DND-41 (cell line): Measurements from ENCODE around the gene ZNF574.

ENCODE experiments used
- ATAC-seq: fragments of 200-7000 bp; cut with Tn5 transposase; 3 replicates; pipeline ENCODE4 v1.9.1; 2021; ENCODE audit warnings: low read depth; ENCODE audit not compliant: insufficient read depth
- DNase-seq: peaks from one replicate; pipeline ENCODE4 v3.0.0-alpha.2; 2020
- H2AFZ ChIP-seq: 2 replicates; pipeline ENCODE4 v1.6.0; 2012; ENCODE audit warnings: low read depth, low read length
- H3K27ac ChIP-seq: 2 replicates; pipeline ENCODE4 v1.5.1; 2012; ENCODE audit warnings: low read length, inconsistent platforms
- H3K27me3 ChIP-seq: fragments of 200-600 bp; sonication (generic); 2 replicates; pipeline ENCODE4 v1.6.0; 2012; ENCODE audit warnings: low read length, mild to moderate bottlenecking, inconsistent platforms; ENCODE audit not compliant: insufficient read depth, poor library complexity
- H3K36me3 ChIP-seq: 2 replicates; pipeline ENCODE4 v1.5.1; 2012; ENCODE audit warnings: low read length, inconsistent platforms; ENCODE audit not compliant: insufficient read depth
- H3K4me1 ChIP-seq: 2 replicates; pipeline ENCODE4 v1.5.1; 2012; ENCODE audit warnings: mild to moderate bottlenecking, low read length; ENCODE audit not compliant: insufficient read depth
- H3K4me2 ChIP-seq: 2 replicates; pipeline ENCODE4 v1.6.0; 2012; ENCODE audit warnings: mild to moderate bottlenecking, moderate library complexity, low read length, inconsistent platforms; ENCODE audit not compliant: insufficient read depth
- H3K4me3 ChIP-seq, 2 experiments: fragments of 200-600 bp in 1 of 2; shearing (Covaris generic) in 1 of 2; 2 replicates each; pipeline ENCODE4 v1.5.1; 2012 to 2016; ENCODE audit warnings: inconsistent platforms in 2 of 2, low read length in 2 of 2, mild to moderate bottlenecking in 2 of 2, low read depth in 1 of 2, moderate library complexity in 1 of 2
- H3K79me2 ChIP-seq: 2 replicates; pipeline ENCODE4 v1.6.0; 2012; ENCODE audit warnings: low read length, inconsistent platforms; ENCODE audit not compliant: insufficient read depth
- H3K9ac ChIP-seq: 2 replicates; pipeline ENCODE4 v1.6.0; 2012; ENCODE audit warnings: low read depth, mild to moderate bottlenecking, inconsistent platforms, low read length, moderate library complexity
- H3K9me3 ChIP-seq: 2 replicates; pipeline ENCODE4 v1.5.1; 2012; ENCODE audit warnings: low read length, moderate library complexity, mild to moderate bottlenecking, inconsistent platforms; ENCODE audit not compliant: insufficient read depth, severe bottlenecking
- H4K20me1 ChIP-seq: 2 replicates; pipeline ENCODE4 v1.6.0; 2012; ENCODE audit warnings: low read length; ENCODE audit not compliant: insufficient read depth
- EZH2 ChIP-seq: IDR thresholded peaks from 3 replicates; pipeline ENCODE4 v1.6.1; 2012; ENCODE audit warnings: borderline replicate concordance, low read depth, mild to moderate bottlenecking, moderate library complexity, low read length, inconsistent platforms; ENCODE audit not compliant: severe bottlenecking
- TF ChIP-seq, protein P1 (sequence below): IDR thresholded peaks from 2 replicates; pipeline ENCODE4 v1.5.1; 2012; ENCODE audit warnings: borderline replicate concordance, low read length, moderate library complexity, mild to moderate bottlenecking; ENCODE audit not compliant: poor library complexity, severe bottlenecking; ENCODE audit errors: extremely low read depth

ZNF574 gene

DNA sequence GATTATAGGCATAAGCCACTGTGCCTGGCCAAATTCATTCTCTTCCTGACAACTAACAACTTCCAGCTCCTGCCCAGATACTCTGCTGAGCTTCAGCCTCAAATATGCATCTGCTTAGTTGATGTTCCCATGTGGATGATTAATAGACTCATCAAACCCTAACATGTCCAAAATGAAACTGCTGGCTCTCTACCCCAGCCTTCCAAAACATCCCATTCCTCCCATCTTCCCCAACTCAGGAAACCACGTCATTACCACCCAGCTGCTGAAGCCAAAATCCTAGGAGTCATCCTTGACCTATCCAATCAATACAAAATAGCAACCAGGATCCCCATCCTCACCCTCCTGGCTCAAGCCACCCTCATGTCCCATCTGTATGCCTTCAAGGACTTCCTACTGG lies 35.4 kb downstream of the ZNF574 start:
- H3K4me2 ChIP-seq, result no peak overlapping the region
- H2AFZ ChIP-seq, result no peak overlapping the region
- H3K79me2 ChIP-seq, result no peaks in the 10 kb centered on the region
- no peak for DNase-seq
- no peak overlapping the region for H3K9ac ChIP-seq
- peaks cover 20% of the 10 kb centered on the region for H3K4me1 ChIP-seq
- no peak for ATAC-seq
- no peaks in the 10 kb centered on the region for H3K36me3 ChIP-seq
- H4K20me1 ChIP-seq, result no peaks in the 10 kb centered on the region
- H3K4me3 ChIP-seq, result no peak overlapping the region
- no peak overlapping the region for H3K27ac ChIP-seq
- no peaks in the 10 kb centered on the region for H3K9me3 ChIP-seq
- TF ChIP-seq EZH2, result no peak
- TF ChIP-seq, protein P1, sequence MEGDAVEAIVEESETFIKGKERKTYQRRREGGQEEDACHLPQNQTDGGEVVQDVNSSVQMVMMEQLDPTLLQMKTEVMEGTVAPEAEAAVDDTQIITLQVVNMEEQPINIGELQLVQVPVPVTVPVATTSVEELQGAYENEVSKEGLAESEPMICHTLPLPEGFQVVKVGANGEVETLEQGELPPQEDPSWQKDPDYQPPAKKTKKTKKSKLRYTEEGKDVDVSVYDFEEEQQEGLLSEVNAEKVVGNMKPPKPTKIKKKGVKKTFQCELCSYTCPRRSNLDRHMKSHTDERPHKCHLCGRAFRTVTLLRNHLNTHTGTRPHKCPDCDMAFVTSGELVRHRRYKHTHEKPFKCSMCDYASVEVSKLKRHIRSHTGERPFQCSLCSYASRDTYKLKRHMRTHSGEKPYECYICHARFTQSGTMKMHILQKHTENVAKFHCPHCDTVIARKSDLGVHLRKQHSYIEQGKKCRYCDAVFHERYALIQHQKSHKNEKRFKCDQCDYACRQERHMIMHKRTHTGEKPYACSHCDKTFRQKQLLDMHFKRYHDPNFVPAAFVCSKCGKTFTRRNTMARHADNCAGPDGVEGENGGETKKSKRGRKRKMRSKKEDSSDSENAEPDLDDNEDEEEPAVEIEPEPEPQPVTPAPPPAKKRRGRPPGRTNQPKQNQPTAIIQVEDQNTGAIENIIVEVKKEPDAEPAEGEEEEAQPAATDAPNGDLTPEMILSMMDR, result no peak
- no peaks in the 10 kb centered on the region for H3K27me3 ChIP-seq

DNA sequence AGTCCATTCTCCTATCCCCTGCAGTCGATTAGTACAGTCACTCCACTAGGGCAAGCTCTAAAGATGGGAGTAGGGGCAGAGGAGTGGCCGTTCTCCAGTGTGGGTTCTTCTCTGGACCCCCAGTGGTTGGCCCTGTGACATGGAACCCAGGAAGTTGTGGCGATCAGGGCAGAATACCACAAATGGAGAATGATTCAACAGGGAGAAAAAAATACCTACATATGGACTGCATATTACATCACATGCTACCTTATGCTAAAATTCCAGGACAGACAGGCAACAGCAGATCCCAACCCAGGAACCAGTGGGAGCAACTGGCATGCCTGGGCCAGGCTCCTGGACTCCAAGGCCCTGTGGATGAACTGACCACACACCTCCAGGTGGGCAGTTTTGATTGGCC lies 35.8 kb downstream of the ZNF574 start:
- Histone ChIP-seq H3K27me3 (no peaks in the 10 kb centered on the region), H3K36me3 (no peaks in the 10 kb centered on the region), H3K9ac (no peak overlapping the region), H3K9me3 (no peaks in the 10 kb centered on the region), H3K4me2 (no peak overlapping the region), H3K4me3 (no peak overlapping the region), H2AFZ (no peak overlapping the region), H4K20me1 (no peaks in the 10 kb centered on the region), H3K79me2 (no peaks in the 10 kb centered on the region), H3K4me1 (peaks cover 20% of the 10 kb centered on the region), H3K27ac (no peak overlapping the region)
- DNase-seq, result no peak
- ATAC-seq, result no peak
- TF ChIP-seq EZH2, result no peak
- TF ChIP-seq, protein P1, result no peak

DNA sequence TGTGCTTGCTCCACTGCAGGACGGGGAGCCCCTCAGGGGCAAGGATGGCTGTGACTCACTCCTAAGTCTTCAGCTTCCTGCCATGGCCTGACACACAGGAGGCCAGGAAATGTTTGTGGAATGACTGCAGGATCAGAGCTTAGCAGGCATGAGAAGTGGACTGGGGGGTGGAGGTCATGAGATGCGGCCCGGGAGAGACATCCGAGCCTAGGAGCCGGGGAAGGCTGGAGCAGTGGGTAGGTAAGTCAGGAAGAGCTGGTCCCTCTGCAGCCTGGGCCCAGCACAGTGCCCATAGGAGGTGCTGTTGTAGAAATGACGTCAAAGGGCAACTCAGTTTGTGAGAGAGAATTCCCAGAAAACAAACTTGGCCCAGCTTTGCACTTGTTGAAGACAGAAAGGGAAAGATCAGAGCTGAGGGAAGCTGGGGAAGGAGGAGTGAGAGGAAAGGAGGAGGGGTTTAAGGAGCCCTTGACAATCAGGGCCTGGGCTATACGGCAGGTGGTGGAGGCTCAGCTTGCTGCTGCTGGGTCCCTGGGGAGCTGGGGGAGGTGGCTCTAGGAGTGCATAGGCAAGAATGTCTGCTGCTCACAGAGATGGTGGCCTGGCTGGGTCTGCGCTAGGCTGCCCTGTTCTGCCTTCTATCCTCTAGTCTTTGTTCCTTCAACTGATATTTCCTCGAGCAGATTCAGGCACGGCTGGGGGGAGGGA lies 37.8 kb downstream of the ZNF574 start:
- DNase-seq (peak; percentile 83), ATAC-seq (peak; percentile 99)
- H3K4me3 ChIP-seq, result no peak overlapping the region
- H3K4me2 ChIP-seq, result peak overlapping the region; percentile 10; the same call in 1 of the 2 replicates
- H3K36me3 ChIP-seq, result no peaks in the 10 kb centered on the region
- TF ChIP-seq, protein P1, result peak; percentile 30
- TF ChIP-seq EZH2, result no peak
- H3K79me2 ChIP-seq, result no peaks in the 10 kb centered on the region
- H4K20me1 ChIP-seq, result no peaks in the 10 kb centered on the region
- H3K9me3 ChIP-seq, result no peaks in the 10 kb centered on the region
- no peaks in the 10 kb centered on the region for H3K27me3 ChIP-seq
- H3K9ac ChIP-seq, result no peak overlapping the region
- no peak overlapping the region for H2AFZ ChIP-seq
- peak overlapping the region; percentile 3; the same call in 1 of the 2 replicates for H3K27ac ChIP-seq
- H3K4me1 ChIP-seq, result peaks cover 18% of the 10 kb centered on the region
